Activated CD8-positive, alpha-beta T cell treated with anti-CD3 and anti-CD28 coated beads for 36 hours (primary cell): ENCODE measurements around the gene TRIM77. TPM values are rescaled to one million over a fixed set of nuclear protein-coding genes. Genes with fewer than 3 reads are reported as not detected.
"Not testable (repeated sequence)": the region's sequence is repeated elsewhere in the genome, so short reads cannot be mapped to it uniquely, and the experiment has no call there.

ENCODE experiments used
- ATAC-seq: fragments of 200-7000 bp; cut with Tn5 transposase; one replicate; pipeline ENCODE4 v1.10.0; 2021; ENCODE audit warnings: mild to moderate bottlenecking, moderate library complexity
- CTCF ChIA-PET: fragments of 350-600 bp; sonication (Branson Sonifier 250); formaldehyde crosslinking; loops from one replicate; lab custom pipeline; 2021; ENCODE audit warnings: antibody characterized with exemption; lab: Charles Lee
- POLR2A ChIA-PET: fragments of 350-600 bp; sonication (Branson Sonifier 250); formaldehyde crosslinking; loops from one replicate; lab custom pipeline; 2021; ENCODE audit warnings: antibody characterized with exemption; lab: Charles Lee
- DNase-seq: peaks from one replicate; pipeline ENCODE4 v3.0.0-alpha.2; 2020
- H3K27ac Mint-ChIP-seq: one replicate; pipeline ENCODE4 v1.8.0; 2021; ENCODE audit warnings: mild to moderate bottlenecking, mixed read lengths
- H3K27me3 Mint-ChIP-seq: one replicate; pipeline ENCODE4 v1.8.0; 2021; ENCODE audit warnings: mixed read lengths
- H3K36me3 Mint-ChIP-seq: one replicate; pipeline ENCODE4 v1.8.0; 2021; ENCODE audit warnings: low read depth, mixed read lengths
- H3K4me1 Mint-ChIP-seq: one replicate; pipeline ENCODE4 v1.8.0; 2021; ENCODE audit warnings: low read depth, mixed read lengths
- H3K4me3 Mint-ChIP-seq: one replicate; pipeline ENCODE4 v1.8.0; 2021; ENCODE audit warnings: mild to moderate bottlenecking, moderate library complexity, mixed read lengths
- H3K9me3 Mint-ChIP-seq: one replicate; pipeline ENCODE4 v1.8.0; 2021; ENCODE audit warnings: mixed read lengths
- intact Hi-C: fragments of 100-400 bp; cut with micrococcal nuclease; formaldehyde crosslinking; loops from one replicate; pipeline ENCODE4 v1.10.0; 2022
- total RNA-seq, 2 experiments: library from RNA; stranded (reverse); gene quantifications; one replicate each; pipeline ENCODE4 v1.2.3, GENCODE V29; 2021
- TF ChIP-seq, protein P1 (sequence below): fragments of 200-600 bp; IDR thresholded peaks from one replicate; pipeline ENCODE4 v1.8.0; 2022; ENCODE audit warnings: antibody characterized with exemption, mild to moderate bottlenecking

TRIM77 gene, protein sequence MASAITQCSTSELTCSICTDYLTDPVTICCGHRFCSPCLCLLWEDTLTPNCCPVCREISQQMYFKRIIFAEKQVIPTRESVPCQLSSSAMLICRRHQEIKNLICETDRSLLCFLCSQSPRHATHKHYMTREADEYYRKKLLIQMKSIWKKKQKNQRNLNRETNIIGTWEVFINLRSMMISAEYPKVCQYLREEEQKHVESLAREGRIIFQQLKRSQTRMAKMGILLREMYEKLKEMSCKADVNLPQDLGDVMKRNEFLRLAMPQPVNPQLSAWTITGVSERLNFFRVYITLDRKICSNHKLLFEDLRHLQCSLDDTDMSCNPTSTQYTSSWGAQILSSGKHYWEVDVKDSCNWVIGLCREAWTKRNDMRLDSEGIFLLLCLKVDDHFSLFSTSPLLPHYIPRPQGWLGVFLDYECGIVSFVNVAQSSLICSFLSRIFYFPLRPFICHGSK
- not detected for total RNA-seq

DNA sequence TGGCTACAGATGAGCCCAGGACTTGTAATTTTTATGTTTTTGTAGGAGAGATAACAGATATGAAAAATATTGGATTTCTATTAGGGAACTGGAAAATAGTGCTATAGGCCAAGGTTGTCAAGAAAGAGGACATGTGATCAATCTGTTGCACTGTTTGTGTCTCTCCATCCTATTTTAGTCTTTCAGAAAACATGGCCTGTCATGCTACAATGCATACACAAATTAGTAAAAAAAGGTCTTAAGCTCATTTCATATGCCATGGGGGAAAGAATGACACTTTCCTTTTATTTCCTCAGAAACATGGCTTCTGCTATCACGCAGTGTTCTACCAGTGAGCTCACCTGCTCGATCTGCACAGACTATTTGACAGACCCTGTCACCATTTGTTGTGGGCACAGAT is at the start of gene TRIM77:
Gene TRIM77 (plus strand): TSS at position 301 of the 400 bp plus-strand sequence. CDS start 0 bp downstream, at position 301.
- intact Hi-C loops, H3K27me3 Mint-ChIP-seq, POLR2A ChIA-PET, H3K4me3 Mint-ChIP-seq, DNase-seq, H3K4me1 Mint-ChIP-seq, ATAC-seq, H3K36me3 Mint-ChIP-seq, CTCF ChIA-PET, H3K9me3 Mint-ChIP-seq, H3K27ac Mint-ChIP-seq: not testable (repeated sequence)

DNA sequence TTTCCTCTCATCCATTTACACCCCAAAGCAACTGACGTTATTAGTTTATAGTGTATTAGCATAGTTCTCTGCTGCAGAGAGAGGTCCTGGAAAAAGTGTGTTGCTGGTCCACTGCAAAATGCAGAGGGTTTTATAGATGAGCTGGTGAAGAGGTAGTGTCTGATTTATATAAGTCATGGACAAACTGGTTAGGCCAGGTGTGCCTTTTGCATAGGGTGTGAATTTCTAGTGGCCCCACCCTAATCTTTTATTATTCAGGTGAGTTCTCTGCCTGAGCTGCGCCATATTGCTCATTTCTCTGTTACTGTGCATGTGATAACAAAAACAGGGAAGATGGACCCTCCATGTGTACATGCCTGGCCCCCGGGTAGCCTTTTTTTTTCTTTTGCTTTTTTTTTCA is 43.1 kb upstream of the TRIM77 start:
- ATAC-seq (no peak), DNase-seq (no peak)
- ChIA-PET POLR2A (no interaction called here), CTCF (no interaction called here)
- intact Hi-C loops = no loop called here
- no peak overlapping the region for H3K4me3 Mint-ChIP-seq
- TF ChIP-seq, protein P1, sequence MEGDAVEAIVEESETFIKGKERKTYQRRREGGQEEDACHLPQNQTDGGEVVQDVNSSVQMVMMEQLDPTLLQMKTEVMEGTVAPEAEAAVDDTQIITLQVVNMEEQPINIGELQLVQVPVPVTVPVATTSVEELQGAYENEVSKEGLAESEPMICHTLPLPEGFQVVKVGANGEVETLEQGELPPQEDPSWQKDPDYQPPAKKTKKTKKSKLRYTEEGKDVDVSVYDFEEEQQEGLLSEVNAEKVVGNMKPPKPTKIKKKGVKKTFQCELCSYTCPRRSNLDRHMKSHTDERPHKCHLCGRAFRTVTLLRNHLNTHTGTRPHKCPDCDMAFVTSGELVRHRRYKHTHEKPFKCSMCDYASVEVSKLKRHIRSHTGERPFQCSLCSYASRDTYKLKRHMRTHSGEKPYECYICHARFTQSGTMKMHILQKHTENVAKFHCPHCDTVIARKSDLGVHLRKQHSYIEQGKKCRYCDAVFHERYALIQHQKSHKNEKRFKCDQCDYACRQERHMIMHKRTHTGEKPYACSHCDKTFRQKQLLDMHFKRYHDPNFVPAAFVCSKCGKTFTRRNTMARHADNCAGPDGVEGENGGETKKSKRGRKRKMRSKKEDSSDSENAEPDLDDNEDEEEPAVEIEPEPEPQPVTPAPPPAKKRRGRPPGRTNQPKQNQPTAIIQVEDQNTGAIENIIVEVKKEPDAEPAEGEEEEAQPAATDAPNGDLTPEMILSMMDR = no peak
- H3K27ac Mint-ChIP-seq = no peak overlapping the region
- H3K4me1 Mint-ChIP-seq = no peaks in the 10 kb centered on the region
- H3K36me3 Mint-ChIP-seq = no peaks in the 10 kb centered on the region
- no peaks in the 10 kb centered on the region for H3K9me3 Mint-ChIP-seq
- H3K27me3 Mint-ChIP-seq = no peaks in the 10 kb centered on the region

DNA sequence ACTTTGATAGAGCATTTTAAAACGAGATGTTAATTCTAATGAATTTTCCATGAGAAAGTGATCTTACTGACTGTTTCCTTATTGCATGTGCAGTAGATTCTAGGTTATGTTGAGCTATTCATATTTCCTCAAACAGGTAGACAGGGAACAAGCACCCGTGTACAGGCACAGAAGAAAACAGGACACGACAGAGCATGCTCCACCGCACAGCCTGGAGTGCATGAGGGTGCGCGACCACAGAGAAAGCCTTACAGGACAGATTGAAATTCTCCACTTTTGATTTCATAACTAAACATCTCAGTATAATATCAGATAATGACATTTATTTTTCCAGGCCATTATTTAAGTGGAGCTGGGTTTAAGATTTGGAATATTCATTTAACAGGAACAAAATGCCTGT is 41.9 kb upstream of the TRIM77 start:
- DNase-seq, H3K36me3 Mint-ChIP-seq, H3K9me3 Mint-ChIP-seq, POLR2A ChIA-PET, H3K4me1 Mint-ChIP-seq, H3K4me3 Mint-ChIP-seq, ATAC-seq, CTCF ChIA-PET, H3K27me3 Mint-ChIP-seq, intact Hi-C loops, H3K27ac Mint-ChIP-seq: not testable (repeated sequence)

DNA sequence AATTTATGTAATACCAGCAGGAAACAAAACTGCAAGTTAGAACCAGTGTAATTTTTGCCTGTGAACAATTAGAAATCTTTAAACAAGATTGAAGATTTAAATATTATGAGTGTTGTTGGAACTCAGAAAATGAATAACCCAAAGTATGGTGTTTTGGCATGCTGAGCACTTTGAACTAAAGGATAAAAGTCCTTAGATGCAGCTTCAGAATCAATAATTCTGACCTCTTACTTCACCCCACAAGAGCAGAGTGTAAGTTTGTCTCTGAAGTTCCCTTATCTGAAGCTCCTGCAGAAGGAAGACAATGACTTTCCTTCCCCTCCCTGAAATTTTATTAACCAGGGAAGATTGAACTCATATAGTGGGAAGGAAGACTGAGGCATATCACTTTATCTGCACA is 40.5 kb upstream of the TRIM77 start:
- intact Hi-C loops, H3K27me3 Mint-ChIP-seq, H3K9me3 Mint-ChIP-seq, CTCF ChIA-PET, H3K4me1 Mint-ChIP-seq, POLR2A ChIA-PET, H3K27ac Mint-ChIP-seq, H3K36me3 Mint-ChIP-seq, ATAC-seq, H3K4me3 Mint-ChIP-seq, DNase-seq: not testable (repeated sequence)

DNA sequence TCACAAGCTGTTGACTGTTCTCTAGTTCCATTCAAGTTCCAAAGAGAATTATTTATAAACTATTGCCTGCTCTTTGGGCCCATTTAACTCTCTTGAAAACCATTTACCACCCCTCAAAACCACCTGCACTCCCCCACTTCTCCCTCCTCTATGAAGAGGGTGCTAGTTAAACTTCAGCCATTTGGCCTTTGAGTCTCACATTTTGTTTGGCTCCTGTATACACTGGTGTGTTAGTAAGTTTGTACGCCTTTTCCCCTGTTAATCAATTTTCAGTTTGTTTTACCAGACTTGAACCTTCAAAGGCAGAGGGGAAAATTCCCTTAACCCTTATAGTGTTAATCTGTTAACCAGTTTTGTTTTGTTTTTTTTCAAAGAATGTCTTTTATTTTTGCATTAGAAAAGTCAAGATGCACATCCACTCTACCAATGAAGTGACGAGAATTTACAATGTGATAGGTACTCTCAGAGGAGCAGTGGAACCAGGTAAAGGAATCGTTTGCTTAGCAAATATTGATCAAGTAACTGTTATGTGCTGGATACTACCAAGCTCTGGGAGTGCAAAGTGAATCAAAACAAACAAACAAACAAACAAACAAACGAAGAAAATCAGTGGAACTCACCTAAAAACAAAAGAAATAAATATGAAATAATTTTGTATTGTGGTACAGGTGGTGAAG is 40.0 kb upstream of the TRIM77 start:
- POLR2A ChIA-PET, intact Hi-C loops, CTCF ChIA-PET: not testable (repeated sequence)

DNA sequence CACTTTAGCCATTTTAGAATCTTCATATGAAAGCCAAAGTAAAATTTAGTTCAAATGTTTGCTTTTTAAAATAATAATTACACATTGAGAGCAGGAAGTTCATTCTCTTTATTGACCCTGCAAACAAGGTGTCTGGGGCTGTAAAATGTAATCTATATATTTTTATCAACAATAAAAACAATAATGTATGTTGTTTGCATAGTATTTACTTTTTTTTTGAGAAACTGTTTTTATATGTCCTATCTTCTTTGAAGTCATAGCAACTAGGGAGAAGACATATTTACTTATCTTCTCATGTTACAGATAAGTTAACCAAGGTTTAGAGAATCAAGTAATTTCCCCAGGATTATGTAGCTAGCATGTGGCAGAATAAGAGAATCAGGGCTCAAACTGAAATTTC is 37.6 kb upstream of the TRIM77 start:
- ATAC-seq, H3K36me3 Mint-ChIP-seq, H3K4me3 Mint-ChIP-seq, H3K4me1 Mint-ChIP-seq, POLR2A ChIA-PET, CTCF ChIA-PET, intact Hi-C loops, H3K27ac Mint-ChIP-seq, H3K27me3 Mint-ChIP-seq, DNase-seq, H3K9me3 Mint-ChIP-seq: not testable (repeated sequence)

More for the DNA sequence above, 40.0 kb upstream of the TRIM77 start:
- not testable (repeated sequence) for H3K4me3 Mint-ChIP-seq, H3K27ac Mint-ChIP-seq, H3K4me1 Mint-ChIP-seq, DNase-seq, ATAC-seq, H3K36me3 Mint-ChIP-seq, H3K9me3 Mint-ChIP-seq, H3K27me3 Mint-ChIP-seq

DNA sequence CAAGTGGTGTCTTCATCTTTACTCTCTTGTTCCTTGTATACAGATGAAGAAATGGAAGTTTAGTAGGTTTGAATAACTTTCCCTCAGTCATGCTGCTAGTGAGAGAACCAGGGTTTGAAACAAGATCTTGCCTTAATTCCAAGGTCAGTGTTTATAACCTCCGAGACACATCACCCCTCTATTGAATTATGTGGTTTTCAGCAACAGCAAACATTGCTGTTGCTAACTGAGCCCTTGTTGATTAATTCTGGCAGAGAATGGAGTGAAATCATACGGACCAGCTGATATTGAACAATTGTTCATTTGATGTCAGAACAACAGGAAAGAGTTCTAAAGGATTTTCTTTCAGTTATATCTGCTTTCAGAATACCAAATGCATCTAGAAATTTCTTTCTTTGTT is 36.7 kb upstream of the TRIM77 start:
- H3K9me3 Mint-ChIP-seq, POLR2A ChIA-PET, H3K36me3 Mint-ChIP-seq, intact Hi-C loops, DNase-seq, H3K4me1 Mint-ChIP-seq, CTCF ChIA-PET, H3K27ac Mint-ChIP-seq, H3K27me3 Mint-ChIP-seq, H3K4me3 Mint-ChIP-seq, ATAC-seq: not testable (repeated sequence)

DNA sequence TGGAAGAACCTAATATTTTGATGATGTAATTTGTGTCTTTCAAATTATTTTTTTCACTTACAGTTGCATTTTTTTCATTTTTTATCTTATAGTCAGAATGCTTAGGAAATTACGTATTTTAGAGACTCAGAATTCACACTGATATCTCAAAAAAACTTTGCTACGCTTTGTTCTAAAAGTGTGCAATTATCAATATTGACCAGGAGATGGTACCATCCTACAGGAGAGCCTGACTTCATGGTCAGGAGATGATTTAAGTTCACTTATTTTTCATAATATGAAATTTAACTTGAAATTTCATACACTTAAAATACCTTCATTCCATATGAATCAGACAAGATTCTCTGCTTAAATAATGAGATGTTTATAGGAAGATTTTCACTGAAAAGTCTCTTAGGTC is 34.7 kb upstream of the TRIM77 start:
- DNase-seq, H3K27me3 Mint-ChIP-seq, CTCF ChIA-PET: not testable (repeated sequence)

DNA sequence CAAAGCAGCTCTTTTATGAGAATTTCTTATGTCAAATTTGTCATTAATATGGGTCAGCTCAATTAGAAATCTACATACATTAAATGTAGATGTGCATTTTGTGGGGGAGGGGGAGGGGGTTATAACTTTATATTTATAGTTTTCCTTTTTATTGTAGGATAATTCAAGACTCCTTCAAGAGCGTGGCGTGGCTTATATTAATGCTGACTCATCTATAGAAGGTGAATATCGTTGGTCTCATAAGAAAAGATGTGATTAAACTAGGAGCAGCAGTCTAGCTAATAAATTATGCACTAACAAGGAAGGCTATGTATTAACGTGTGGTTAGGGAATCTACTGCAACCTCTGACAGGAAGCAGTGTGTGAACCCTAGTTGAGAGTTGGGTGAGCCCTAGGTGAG is 34.2 kb upstream of the TRIM77 start:
- H3K27me3 Mint-ChIP-seq, ATAC-seq, H3K4me1 Mint-ChIP-seq, H3K27ac Mint-ChIP-seq, H3K36me3 Mint-ChIP-seq, H3K9me3 Mint-ChIP-seq, DNase-seq, H3K4me3 Mint-ChIP-seq, intact Hi-C loops, POLR2A ChIA-PET, CTCF ChIA-PET: not testable (repeated sequence)

More for the DNA sequence above, 34.7 kb upstream of the TRIM77 start:
- H3K4me1 Mint-ChIP-seq, POLR2A ChIA-PET, H3K36me3 Mint-ChIP-seq, intact Hi-C loops, ATAC-seq, H3K27ac Mint-ChIP-seq, H3K9me3 Mint-ChIP-seq, H3K4me3 Mint-ChIP-seq: not testable (repeated sequence)

DNA sequence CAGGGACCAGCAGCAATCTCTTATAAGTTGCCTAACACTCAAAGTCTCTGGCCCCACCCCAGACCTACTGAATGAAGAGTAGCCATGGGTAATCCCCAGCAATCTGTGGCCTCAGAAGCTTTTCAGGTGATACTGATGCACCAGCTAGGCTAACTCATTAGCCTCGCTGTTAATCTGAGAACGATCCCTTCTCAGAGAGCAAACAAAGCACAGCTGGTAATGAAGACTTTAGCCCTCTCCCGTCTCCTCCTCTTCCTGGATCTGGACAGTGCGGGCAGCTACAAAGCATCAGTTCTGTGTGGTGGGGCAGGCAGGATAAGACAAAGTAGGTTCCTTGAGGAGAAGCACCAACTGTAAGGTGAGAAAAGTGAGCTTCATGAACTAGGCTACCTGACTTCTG is 3.0 kb upstream of the TRIM77 start:
- H3K4me3 Mint-ChIP-seq, intact Hi-C loops, H3K36me3 Mint-ChIP-seq, H3K4me1 Mint-ChIP-seq, CTCF ChIA-PET, POLR2A ChIA-PET, H3K27ac Mint-ChIP-seq, ATAC-seq, H3K27me3 Mint-ChIP-seq, DNase-seq, H3K9me3 Mint-ChIP-seq: not testable (repeated sequence)
